SJSA1 (cell line): Measurements from ENCODE around the gene ABCB8. TPM values are rescaled to one million over a fixed set of nuclear protein-coding genes. Genes with fewer than 3 reads are reported as not detected.
"Not testable (repeated sequence)": the region's sequence is repeated elsewhere in the genome, so short reads cannot be mapped to it uniquely, and the experiment has no call there.

Source experiments
- DNase-seq, 2 experiments: peaks; one replicate each; pipeline ENCODE4 v3.0.0-alpha.2; 2015 to 2020; ENCODE audit warnings: low spot score in 2 of 2, low read depth in 1 of 2
- H3K27ac ChIP-seq: fragments of 250-450 bp; sonication (Bioruptor Pico); 2 replicates; pipeline ENCODE4 v1.5.1; 2020; ENCODE audit warnings: mild to moderate bottlenecking, moderate library complexity
- H3K27me3 ChIP-seq: fragments of 250-450 bp; sonication (Bioruptor Pico); replicated peaks from 2 replicates; pipeline ENCODE4 v1.5.1; 2020; ENCODE audit warnings: mild to moderate bottlenecking, moderate library complexity
- H3K36me3 ChIP-seq: fragments of 250-450 bp; sonication (Bioruptor Pico); 2 replicates; pipeline ENCODE4 v1.5.1; 2020; ENCODE audit warnings: mild to moderate bottlenecking
- H3K4me1 ChIP-seq: fragments of 250-450 bp; sonication (Bioruptor Pico); replicated peaks from 2 replicates; pipeline ENCODE4 v1.6.1; 2021; ENCODE audit warnings: mild to moderate bottlenecking
- H3K4me3 ChIP-seq: fragments of 250-450 bp; sonication (Bioruptor Pico); 2 replicates; pipeline ENCODE4 v1.5.1; 2020; ENCODE audit warnings: mild to moderate bottlenecking
- H3K9me3 ChIP-seq: fragments of 250-450 bp; sonication (Bioruptor Pico); replicated peaks from 2 replicates; pipeline ENCODE4 v1.5.1; 2020; ENCODE audit warnings: mild to moderate bottlenecking
- total RNA-seq: library from RNA; depleted of rRNA; stranded (reverse); fragments of >200 nt; shearing (Covaris generic); gene quantifications from 2 replicates; pipeline ENCODE4 v1.2.3, GENCODE V29; 2014

The ABCB8 gene
- total RNA-seq, 1 experiment from 2014 or later, result 24.6 TPM

- H3K4me1 ChIP-seq, result peaks cover 31% of the 10 kb centered on the region
- no peak for DNase-seq
- no peaks in the 10 kb centered on the region for H3K27me3 ChIP-seq
- peaks cover 18% of the 10 kb centered on the region for H3K36me3 ChIP-seq
- H3K27ac ChIP-seq, result no peak overlapping the region
- no peak overlapping the region for H3K4me3 ChIP-seq
- no peaks in the 10 kb centered on the region for H3K9me3 ChIP-seq
These were observed 12.5 kb downstream of the ABCB8 start for GRCh38 chr7:151040616-151041375.

- H3K27me3 ChIP-seq, H3K36me3 ChIP-seq, H3K27ac ChIP-seq, H3K9me3 ChIP-seq, H3K4me3 ChIP-seq, DNase-seq: not testable (repeated sequence)
- H3K4me1 ChIP-seq, result peaks cover 26% of the 10 kb centered on the region
These were observed 15.2 kb downstream of the ABCB8 start for GRCh38 chr7:151043449-151043848.

GRCh38 chr7:151043959-151044358, 15.7 kb downstream of the ABCB8 start:
- Histone ChIP-seq H3K27me3 (no peaks in the 10 kb centered on the region), H3K4me1 (peaks cover 20% of the 10 kb centered on the region), H3K4me3 (no peak overlapping the region), H3K9me3 (no peaks in the 10 kb centered on the region), H3K27ac (no peak overlapping the region), H3K36me3 (peaks cover 4% of the 10 kb centered on the region)
- no peak for DNase-seq

GRCh38 chr7:151045262-151045661, 17.0 kb downstream of the ABCB8 start:
- Histone ChIP-seq H3K9me3 (no peaks in the 10 kb centered on the region), H3K4me1 (peaks cover 7% of the 10 kb centered on the region), H3K36me3 (peaks cover 4% of the 10 kb centered on the region), H3K27me3 (no peaks in the 10 kb centered on the region), H3K27ac (no peak overlapping the region), H3K4me3 (no peak overlapping the region)
- no peak for DNase-seq

- Histone ChIP-seq H3K4me3 (no peak overlapping the region), H3K27ac (no peak overlapping the region)
These were observed 17.7 kb downstream of the ABCB8 start for GRCh38 chr7:151045967-151046366.

GRCh38 chr7:151046603-151047573, 18.6 kb downstream of the ABCB8 start:
- Histone ChIP-seq H3K27me3 (peaks cover 10% of the 10 kb centered on the region), H3K4me3 (no peak overlapping the region), H3K4me1 (peaks cover 8% of the 10 kb centered on the region), H3K36me3 (peaks cover 4% of the 10 kb centered on the region), H3K9me3 (no peaks in the 10 kb centered on the region), H3K27ac (no peak overlapping the region)
- no peak for DNase-seq

More at GRCh38 chr7:151045967-151046366, 17.7 kb downstream of the ABCB8 start:
- Histone ChIP-seq H3K4me1 (peaks cover 5% of the 10 kb centered on the region), H3K9me3 (no peaks in the 10 kb centered on the region), H3K36me3 (peaks cover 4% of the 10 kb centered on the region), H3K27me3 (peaks cover 7% of the 10 kb centered on the region)
- DNase-seq, result no peak

GRCh38 chr7:151047976-151048815, 19.9 kb downstream of the ABCB8 start, which contains the start of gene ASIC3:
Gene ASIC3, plus strand, starts transcription at chr7:151048531. Its CDS starts 355 bp downstream, at chr7:151048886.
- Histone ChIP-seq H3K4me1 (peaks cover 8% of the 10 kb centered on the region), H3K27me3 (peaks cover 10% of the 10 kb centered on the region), H3K36me3 (peaks cover 4% of the 10 kb centered on the region), H3K27ac (no peak within 1 kb of the TSS), H3K4me3 (no peak within 1 kb of the TSS), H3K9me3 (no peaks in the 10 kb centered on the region)
- no peak for DNase-seq

GRCh38 chr7:151048911-151049463, 20.7 kb downstream of the ABCB8 start:
- Histone ChIP-seq H3K27ac (no peak overlapping the region), H3K4me1 (peaks cover 8% of the 10 kb centered on the region), H3K36me3 (peaks cover 2% of the 10 kb centered on the region), H3K9me3 (no peaks in the 10 kb centered on the region), H3K4me3 (no peak overlapping the region), H3K27me3 (peaks cover 10% of the 10 kb centered on the region)
- no peak for DNase-seq

GRCh38 chr7:151051108-151051507, 22.9 kb downstream of the ABCB8 start:
- peak in 1 of 2 experiments; percentile 26 for DNase-seq

GRCh38 chr7:151053096-151053495, 24.8 kb downstream of the ABCB8 start:
- no peak for DNase-seq
- Histone ChIP-seq H3K36me3 (no peaks in the 10 kb centered on the region), H3K4me1 (peaks cover 15% of the 10 kb centered on the region), H3K9me3 (no peaks in the 10 kb centered on the region), H3K4me3 (no peak overlapping the region), H3K27me3 (peaks cover 10% of the 10 kb centered on the region), H3K27ac (no peak overlapping the region)

More at GRCh38 chr7:151051108-151051507, 22.9 kb downstream of the ABCB8 start:
- Histone ChIP-seq H3K36me3 (no peaks in the 10 kb centered on the region; the same call in 1 of the 2 replicates), H3K9me3 (no peaks in the 10 kb centered on the region), H3K4me1 (peaks cover 8% of the 10 kb centered on the region), H3K4me3 (no peak overlapping the region), H3K27me3 (peaks cover 10% of the 10 kb centered on the region), H3K27ac (no peak overlapping the region)

GRCh38 chr7:151053751-151054150, 25.5 kb downstream of the ABCB8 start:
- H3K9me3 ChIP-seq, result no peaks in the 10 kb centered on the region
- no peak overlapping the region for H3K4me3 ChIP-seq
- H3K27ac ChIP-seq, result no peak overlapping the region
- peaks cover 10% of the 10 kb centered on the region for H3K27me3 ChIP-seq
- H3K36me3 ChIP-seq, result no peaks in the 10 kb centered on the region
- peaks cover 21% of the 10 kb centered on the region for H3K4me1 ChIP-seq
- no peak for DNase-seq

GRCh38 chr7:151056283-151056665, 28.0 kb downstream of the ABCB8 start:
- no peak for DNase-seq

More at GRCh38 chr7:151056283-151056665, 28.0 kb downstream of the ABCB8 start:
- Histone ChIP-seq H3K36me3 (no peaks in the 10 kb centered on the region; the same call in 1 of the 2 replicates), H3K27me3 (no peaks in the 10 kb centered on the region), H3K4me1 (peaks cover 32% of the 10 kb centered on the region), H3K4me3 (no peak overlapping the region), H3K27ac (no peak overlapping the region), H3K9me3 (no peaks in the 10 kb centered on the region)
